Measurements from ENCODE around the gene AMH.

DNA sequence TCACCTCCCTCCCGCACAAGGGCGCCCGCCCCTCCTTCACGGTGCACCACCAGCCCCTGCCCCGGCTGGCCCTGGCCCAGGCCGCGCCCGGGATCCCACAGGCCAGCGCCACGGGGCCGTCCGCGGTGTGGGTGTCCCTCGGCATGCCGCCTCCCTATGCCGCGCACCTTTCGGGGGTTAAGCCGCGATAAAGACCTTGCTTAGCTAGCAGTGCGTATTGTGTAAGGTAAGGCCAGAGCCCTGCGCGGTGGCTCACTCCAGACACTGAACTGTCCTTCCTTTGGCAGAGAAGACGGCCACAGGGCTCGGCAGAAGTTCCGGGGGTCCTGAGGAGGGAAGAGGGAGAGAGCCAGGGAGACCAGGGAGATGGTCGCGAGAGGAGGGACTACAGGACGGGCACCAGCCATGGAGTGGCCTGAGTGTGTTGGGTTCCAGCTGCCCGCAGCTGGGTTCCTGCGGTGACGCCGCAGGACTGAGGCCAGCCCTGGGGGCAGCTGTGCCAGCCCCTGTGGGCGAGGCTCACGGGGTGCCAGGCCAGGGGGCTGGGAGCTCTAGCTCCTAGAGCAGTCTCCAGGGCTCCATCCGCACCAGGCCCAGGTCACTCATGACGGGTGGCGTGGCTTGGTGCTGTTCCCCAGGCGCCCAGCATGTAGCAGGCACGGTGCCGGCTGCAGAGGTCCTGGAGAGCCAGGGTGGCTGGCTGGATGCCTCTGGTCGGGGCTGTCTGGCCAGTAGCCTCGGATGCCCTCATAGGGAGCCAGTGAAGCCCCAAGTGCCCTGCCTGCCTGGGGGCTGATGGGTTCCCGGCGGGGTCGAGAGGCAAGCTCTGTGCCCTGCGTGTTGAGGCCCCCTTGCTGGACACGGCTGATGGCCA is 20.7 kb upstream of the AMH start:
- TF ChIP-seq, protein P1, sequence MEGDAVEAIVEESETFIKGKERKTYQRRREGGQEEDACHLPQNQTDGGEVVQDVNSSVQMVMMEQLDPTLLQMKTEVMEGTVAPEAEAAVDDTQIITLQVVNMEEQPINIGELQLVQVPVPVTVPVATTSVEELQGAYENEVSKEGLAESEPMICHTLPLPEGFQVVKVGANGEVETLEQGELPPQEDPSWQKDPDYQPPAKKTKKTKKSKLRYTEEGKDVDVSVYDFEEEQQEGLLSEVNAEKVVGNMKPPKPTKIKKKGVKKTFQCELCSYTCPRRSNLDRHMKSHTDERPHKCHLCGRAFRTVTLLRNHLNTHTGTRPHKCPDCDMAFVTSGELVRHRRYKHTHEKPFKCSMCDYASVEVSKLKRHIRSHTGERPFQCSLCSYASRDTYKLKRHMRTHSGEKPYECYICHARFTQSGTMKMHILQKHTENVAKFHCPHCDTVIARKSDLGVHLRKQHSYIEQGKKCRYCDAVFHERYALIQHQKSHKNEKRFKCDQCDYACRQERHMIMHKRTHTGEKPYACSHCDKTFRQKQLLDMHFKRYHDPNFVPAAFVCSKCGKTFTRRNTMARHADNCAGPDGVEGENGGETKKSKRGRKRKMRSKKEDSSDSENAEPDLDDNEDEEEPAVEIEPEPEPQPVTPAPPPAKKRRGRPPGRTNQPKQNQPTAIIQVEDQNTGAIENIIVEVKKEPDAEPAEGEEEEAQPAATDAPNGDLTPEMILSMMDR (IDR thresholded peaks at IDR 0.05), result no peak
- TF ChIP-seq POLR2AphosphoS5 (IDR thresholded peaks at IDR 0.05; ENCODE audit: low read depth, low read length), result no peak
- TF ChIP-seq TCF12 (IDR thresholded peaks at IDR 0.05), result no peak
- TF ChIP-seq EZH2phosphoT487 (IDR thresholded peaks at IDR 0.05; ENCODE audit: borderline replicate concordance, low read depth), result no peak
- TF ChIP-seq, protein P2, sequence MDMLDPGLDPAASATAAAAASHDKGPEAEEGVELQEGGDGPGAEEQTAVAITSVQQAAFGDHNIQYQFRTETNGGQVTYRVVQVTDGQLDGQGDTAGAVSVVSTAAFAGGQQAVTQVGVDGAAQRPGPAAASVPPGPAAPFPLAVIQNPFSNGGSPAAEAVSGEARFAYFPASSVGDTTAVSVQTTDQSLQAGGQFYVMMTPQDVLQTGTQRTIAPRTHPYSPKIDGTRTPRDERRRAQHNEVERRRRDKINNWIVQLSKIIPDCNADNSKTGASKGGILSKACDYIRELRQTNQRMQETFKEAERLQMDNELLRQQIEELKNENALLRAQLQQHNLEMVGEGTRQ (IDR thresholded peaks at IDR 0.05; ENCODE audit: borderline replicate concordance, low read depth, low read length), result no peak
- TF ChIP-seq FOXJ3 (CRISPR knock-in tag; IDR thresholded peaks at IDR 0.05), result no peak
- no peak for TF ChIP-seq GABPA (IDR thresholded peaks at IDR 0.05; ENCODE audit: low read depth)
- TF ChIP-seq CHD2 (IDR thresholded peaks at IDR 0.05; ENCODE audit: low read length, partially characterized antibody), result no peak
- TF ChIP-seq RFX5 (IDR thresholded peaks at IDR 0.05; ENCODE audit: low read length), result no peak
- no peak for TF ChIP-seq JUND (IDR thresholded peaks at IDR 0.05)
